GM18526 (cell line): ENCODE results near the gene CBR1.

Experiments
- POLR2A ChIP-seq: IDR thresholded peaks from 3 replicates; pipeline ENCODE4 v1.6.1; 2011; ENCODE audit not compliant: insufficient read length; ENCODE audit errors: extremely low read depth

CBR1 gene

GRCh38 chr21:36117286-36117741 lies 47.5 kb downstream of the CBR1 start:
- TF ChIP-seq POLR2A, result no peak

GRCh38 chr21:36120304-36120888 lies 50.6 kb downstream of the CBR1 start:
- TF ChIP-seq POLR2A, result no peak
